Motor neuron (in vitro differentiated cells): Measurements from ENCODE around the gene ATG16L1. TPM values are rescaled to one million over a fixed set of nuclear protein-coding genes. Genes with fewer than 3 reads are reported as not detected.
A peak's percentile ranks its signal among the peaks of the same experiment; 100 is the strongest.

Experiments
- ATAC-seq, 8 experiments: fragments of 200-7000 bp; cut with Tn5 transposase; replicated peaks in 6 of 8; 2 replicates each; pipeline ENCODE4 v1.8.0; 2021; ENCODE audit warnings: mild to moderate bottlenecking in 8 of 8, moderate library complexity in 8 of 8
- H3K27ac ChIP-seq, 2 donors: fragments of 250-450 bp; sonication (Bioruptor Pico); 2 replicates each; pipeline ENCODE4 v1.9.0; 2021; ENCODE audit warnings: antibody characterized with exemption in 2 of 2, mild to moderate bottlenecking in 2 of 2, moderate library complexity in 1 of 2
- H3K4me1 ChIP-seq, 2 donors: fragments of 250-450 bp; sonication (Bioruptor Pico); replicated peaks in 1 of 2; 2 replicates each; pipeline ENCODE4 v1.6.1; 2021; ENCODE audit warnings: antibody characterized with exemption in 2 of 2, mild to moderate bottlenecking in 2 of 2, moderate library complexity in 1 of 2
- H3K4me3 ChIP-seq, 5 donors: fragments of 250-450 bp; sonication (Bioruptor Pico); 2 replicates each; pipeline ENCODE4 v1.9.0; 2021; ENCODE audit warnings: antibody characterized with exemption in 5 of 5, mild to moderate bottlenecking in 5 of 5, moderate library complexity in 4 of 5
- WGBS, 10 experiments: fragments of 450-650 bp; shearing (Covaris generic); methylation state at CpG; one replicate each; pipeline ENCODE4 v1.0.0; 2022; 5-methylcytosine and 5-hydroxymethylcytosine counted together
- in situ Hi-C, 9 experiments: fragments of 400-800 bp; cut with MboI; loops; one replicate each; pipeline ENCODE4 v1.15.0; 2021; ENCODE audit warnings: low sequenced_read_pairs in 9 of 9, low pct_unique_long_range_greater_than_20kb in 2 of 9; ENCODE audit not compliant: unreplicated experiment in 9 of 9
- total RNA-seq, 8 experiments: library from RNA; unstranded; fragments of 300-600 nt; gene quantifications; 2 replicates each; pipeline versions ENCODE4 v1.2.3 to v1.2.4, GENCODE V29; 2022

ATG16L1 gene
- total RNA-seq, 8 experiments from 2014 or later: 18.0 to 48.0 (median 25.9) TPM

DNA sequence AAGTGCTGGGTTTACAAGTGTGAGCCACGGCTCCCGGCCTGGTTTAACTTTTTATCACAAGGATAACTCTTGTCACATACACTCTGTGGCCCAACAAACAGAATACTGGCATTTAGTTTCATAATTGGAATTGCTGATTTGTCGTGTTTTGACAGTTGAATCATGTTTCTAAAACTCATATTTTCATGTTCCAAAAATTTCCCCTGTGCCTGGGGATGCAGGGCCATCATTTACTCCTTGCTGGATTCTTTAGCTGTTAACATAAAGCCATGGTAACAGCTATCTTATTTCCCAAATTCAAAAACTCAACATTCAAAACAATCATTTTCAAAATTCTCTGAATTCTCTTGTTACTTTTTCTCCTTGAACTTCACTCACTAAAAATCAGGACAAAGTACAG is 16.5 kb upstream of the ATG16L1 start:
- no peaks in the 10 kb centered on the region for H3K4me1 ChIP-seq
- no peak overlapping the region for H3K4me3 ChIP-seq
- WGBS, 10 experiments: 73 to 94% (median 89%) methylated on average over 1 to 3 of the region's 3 CpGs; no CpG with 5 or more reads in 6 of the 10 experiments
- H3K27ac ChIP-seq: no peak overlapping the region
- in situ Hi-C loops: loop anchor here in 1 of 9 experiments (25.0 kb wide), 1 partner anchor 623 kb away; no protein-coding TSS in a partner anchor
- no peak for ATAC-seq

DNA sequence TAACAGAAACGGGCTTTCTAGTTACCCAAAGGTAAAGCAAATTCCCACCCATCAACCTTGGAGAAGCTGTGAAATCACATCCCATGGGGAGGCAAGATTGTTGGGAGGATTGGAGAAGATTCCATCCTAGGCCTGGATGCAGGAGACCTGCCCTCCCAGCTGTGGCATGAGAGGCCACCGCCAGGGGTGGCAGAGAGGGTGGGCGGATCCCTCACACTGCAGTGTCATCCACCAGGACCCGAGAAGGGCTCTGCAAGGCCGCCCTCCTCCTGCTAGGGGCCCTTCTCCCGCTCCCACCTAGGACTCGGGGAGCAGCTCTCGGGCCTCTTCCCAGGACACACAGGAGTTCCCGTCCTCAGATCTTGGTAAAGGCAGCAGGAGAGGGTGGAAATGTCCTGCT is 15.5 kb upstream of the ATG16L1 start:
- Histone ChIP-seq H3K4me1 (no peaks in the 10 kb centered on the region), H3K27ac (no peak overlapping the region), H3K4me3 (no peak overlapping the region)
- no peak for ATAC-seq
- 56 to 100% (median 61%) methylated on average over 1 to 7 of the region's 9 CpGs; no CpG with 5 or more reads in 3 of the 10 experiments for WGBS, 10 experiments
- in situ Hi-C loops: loop anchor here in 1 of 9 experiments (25.0 kb wide), 1 partner anchor 624 kb away; no protein-coding TSS in a partner anchor

DNA sequence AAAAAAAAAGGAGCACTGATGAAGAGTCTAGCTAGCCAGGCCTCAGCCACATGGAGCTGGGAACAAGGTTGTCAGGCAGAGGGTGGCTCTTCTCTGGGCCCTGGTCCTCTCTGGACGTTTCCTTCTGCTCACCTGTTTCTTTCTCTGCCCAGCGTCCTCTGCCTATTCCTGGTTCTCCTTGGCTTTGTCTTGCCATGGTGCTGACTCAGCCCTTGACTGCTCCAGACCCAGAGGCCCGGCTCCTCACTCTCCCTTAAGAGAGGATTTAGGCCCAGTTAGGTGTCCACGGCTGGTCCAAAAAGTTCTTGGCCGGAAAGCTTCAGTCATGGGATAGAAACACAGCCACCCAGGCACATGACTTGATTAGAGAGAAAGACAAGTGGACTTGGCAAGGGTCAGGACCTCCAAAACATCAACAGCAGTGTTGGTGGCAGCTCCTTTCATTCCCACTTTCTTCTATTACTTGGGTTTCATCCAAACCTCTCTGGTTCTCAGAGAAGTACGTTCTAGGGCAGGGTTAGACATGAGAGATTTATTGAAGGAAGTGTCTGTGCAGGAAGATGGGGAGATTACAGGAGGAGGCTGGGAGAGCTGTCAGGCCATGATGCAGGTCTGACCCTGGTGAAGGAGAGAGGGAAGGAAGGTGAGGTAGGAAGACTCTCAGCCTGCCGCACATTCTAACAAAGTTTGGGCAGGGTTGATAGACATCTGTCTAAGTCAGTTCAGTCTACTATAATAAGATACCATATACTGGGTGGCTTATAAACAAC is 14.5 kb upstream of the ATG16L1 start:
- H3K4me3 ChIP-seq: no peak overlapping the region
- in situ Hi-C loops: loop anchor here in 1 of 9 experiments (25.0 kb wide), 1 partner anchor 625 kb away; no protein-coding TSS in a partner anchor
- no peak for ATAC-seq
- WGBS, 10 experiments: 40 to 92% (median 71%) methylated on average over 1 to 7 of the region's 7 CpGs; no CpG with 5 or more reads in 2 of the 10 experiments
- H3K27ac ChIP-seq: no peak overlapping the region
- no peaks in the 10 kb centered on the region for H3K4me1 ChIP-seq

DNA sequence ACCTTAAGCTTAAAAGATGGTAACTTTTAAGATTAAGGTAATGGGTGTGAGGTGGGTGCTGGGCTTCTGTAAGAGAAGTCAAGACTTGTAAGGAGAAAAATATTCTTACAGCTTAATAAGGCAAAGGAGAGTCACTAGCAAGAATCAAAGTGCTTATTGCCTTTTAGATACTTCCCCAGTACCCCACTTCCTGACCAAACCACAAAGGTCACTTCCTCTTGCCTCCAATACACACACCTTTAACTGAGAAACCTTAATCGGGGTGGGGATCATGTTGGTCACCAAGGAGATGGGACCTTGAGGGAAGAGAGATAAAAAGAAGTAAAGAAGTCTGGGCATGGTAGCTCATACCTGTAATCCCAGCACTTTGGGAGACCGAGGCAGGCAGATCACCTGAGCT is 10.6 kb upstream of the ATG16L1 start:
- Histone ChIP-seq H3K27ac (no peak overlapping the region), H3K4me3 (no peak overlapping the region), H3K4me1 (no peaks in the 10 kb centered on the region)
- WGBS, 10 experiments: 53 to 73% (median 62%) methylated on average over 1 to 2 of the region's 2 CpGs; no CpG with 5 or more reads in 6 of the 10 experiments
- in situ Hi-C loops: loop anchor here in 1 of 9 experiments (25.0 kb wide), 1 partner anchor 629 kb away; no protein-coding TSS in a partner anchor
- ATAC-seq: no peak

GRCh38 chr2:233241803-233242202 is 9.7 kb upstream of the ATG16L1 start:
- H3K4me1 ChIP-seq: no peaks in the 10 kb centered on the region
- ATAC-seq: peak in 1 of 8 experiments; percentile 35
- H3K27ac ChIP-seq: no peak overlapping the region
- WGBS, 10 experiments: 29 to 100% (median 75%) methylated on average over 1 to 3 of the region's 3 CpGs; no CpG with 5 or more reads in 2 of the 10 experiments
- in situ Hi-C loops: loop anchor here in 1 of 9 experiments (25.0 kb wide), 1 partner anchor 630 kb away; no protein-coding TSS in a partner anchor
- H3K4me3 ChIP-seq: no peak overlapping the region

GRCh38 chr2:233242231-233242927 is 9.1 kb upstream of the ATG16L1 start:
- in situ Hi-C loops: loop anchor here in 1 of 9 experiments (25.0 kb wide), 1 partner anchor 630 kb away; no protein-coding TSS in a partner anchor
- H3K27ac ChIP-seq: no peak overlapping the region
- ATAC-seq: no peak
- 40 to 91% (median 77%) methylated on average over 1 to 13 of the region's 14 CpGs for WGBS, 10 experiments
- H3K4me1 ChIP-seq: no peaks in the 10 kb centered on the region
- no peak overlapping the region for H3K4me3 ChIP-seq

- H3K27ac ChIP-seq: no peak overlapping the region
- no peaks in the 10 kb centered on the region for H3K4me1 ChIP-seq
- H3K4me3 ChIP-seq: no peak overlapping the region
- WGBS, 10 experiments: 50 to 100% (median 90%) methylated on average over 1 to 4 of the region's 4 CpGs; no CpG with 5 or more reads in 1 of the 10 experiments
- in situ Hi-C loops: loop anchor here in 1 of 9 experiments (25.0 kb wide), 1 partner anchor 631 kb away; no protein-coding TSS in a partner anchor
- no peak for ATAC-seq
These were observed 8.1 kb upstream of the ATG16L1 start for GRCh38 chr2:233243348-233243747.

DNA sequence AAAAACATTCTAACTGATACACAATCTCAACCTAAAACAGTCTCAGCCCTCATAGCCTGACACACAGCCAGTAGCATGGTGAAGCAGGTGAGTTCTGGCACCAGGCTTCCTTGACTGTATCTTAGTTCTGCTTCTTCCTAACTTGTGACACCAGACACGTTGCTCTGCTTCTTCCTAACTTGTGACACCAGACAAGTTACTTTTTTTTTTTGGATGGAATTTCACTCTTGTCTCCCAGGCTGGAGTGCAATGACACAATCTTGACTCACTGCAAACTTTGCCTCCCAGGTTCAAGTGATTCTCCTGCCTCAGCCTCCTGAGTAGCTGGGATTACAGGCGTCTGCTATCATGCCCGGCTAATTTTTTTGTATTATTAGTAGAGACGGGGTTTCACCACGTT is 6.7 kb upstream of the ATG16L1 start:
- WGBS, 10 experiments: 26 to 90% (median 68%) methylated on average over 1 to 5 of the region's 5 CpGs; no CpG with 5 or more reads in 2 of the 10 experiments
- no peak overlapping the region for H3K4me3 ChIP-seq
- H3K4me1 ChIP-seq: no peaks in the 10 kb centered on the region
- in situ Hi-C loops: loop anchor here in 1 of 9 experiments (25.0 kb wide), 1 partner anchor 633 kb away; no protein-coding TSS in a partner anchor
- H3K27ac ChIP-seq: no peak overlapping the region
- ATAC-seq: no peak

DNA sequence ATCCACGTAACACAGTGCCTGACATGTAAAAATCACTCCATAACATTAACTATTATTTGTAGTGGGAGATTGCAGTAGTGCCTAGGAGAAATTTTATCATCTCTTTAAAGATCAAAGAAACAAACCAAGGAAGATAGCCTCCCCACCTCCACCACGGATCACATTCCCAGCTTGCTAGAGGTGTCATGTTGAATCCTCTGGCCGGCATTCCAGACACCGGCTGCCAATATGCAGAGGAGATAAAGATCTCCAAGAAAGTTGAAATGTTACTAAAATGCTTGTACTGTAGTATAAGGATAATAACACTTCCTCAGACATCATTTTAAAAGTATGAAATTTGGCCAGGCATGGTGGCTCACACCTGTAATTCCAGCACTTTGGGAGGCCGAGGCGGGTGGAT is 6.1 kb upstream of the ATG16L1 start:
- Histone ChIP-seq H3K27ac (no peak overlapping the region), H3K4me3 (no peak overlapping the region), H3K4me1 (no peaks in the 10 kb centered on the region)
- in situ Hi-C loops: loop anchor here in 1 of 9 experiments (25.0 kb wide), 1 partner anchor 633 kb away; no protein-coding TSS in a partner anchor
- no peak for ATAC-seq
- WGBS, 10 experiments: 13 to 100% (median 83%) methylated on average over 1 to 6 of the region's 6 CpGs; no CpG with 5 or more reads in 3 of the 10 experiments

GRCh38 chr2:233247116-233247515 is 4.4 kb upstream of the ATG16L1 start:
- Histone ChIP-seq H3K27ac (no peak overlapping the region), H3K4me3 (no peak overlapping the region), H3K4me1 (no peaks in the 10 kb centered on the region)
- WGBS, 10 experiments: 25 to 100% (median 95%) methylated on average over 1 to 2 of the region's 2 CpGs; no CpG with 5 or more reads in 1 of the 10 experiments
- in situ Hi-C loops: loop anchor here in 1 of 9 experiments (25.0 kb wide), 1 partner anchor 635 kb away; no protein-coding TSS in a partner anchor
- ATAC-seq: no peak

- ATAC-seq: peak in 4 of 8 experiments; percentile 8 to 20 (median 8)
- in situ Hi-C loops: loop anchor here in 1 of 9 experiments (25.0 kb wide), 1 partner anchor 635 kb away; no protein-coding TSS in a partner anchor
- Histone ChIP-seq H3K4me1 (peaks cover under 1 to 2% of the 10 kb centered on the region in 2 donors), H3K4me3 (no peak overlapping the region), H3K27ac (no peak overlapping the region)
These were observed 3.7 kb upstream of the ATG16L1 start for GRCh38 chr2:233247744-233248143.

GRCh38 chr2:233248999-233249398 is 2.5 kb upstream of the ATG16L1 start:
- Histone ChIP-seq H3K27ac (no peak overlapping the region), H3K4me1 (peaks cover 4 to 6% of the 10 kb centered on the region in 2 donors), H3K4me3 (no peak overlapping the region)
- in situ Hi-C loops: loop anchor here in 1 of 9 experiments (25.0 kb wide), 1 partner anchor 637 kb away; no protein-coding TSS in a partner anchor
- ATAC-seq: no peak
- 57 to 100% (median 86%) methylated on average over 1 to 7 of the region's 7 CpGs; no CpG with 5 or more reads in 2 of the 10 experiments for WGBS, 10 experiments
